ENCODE measurements around the gene SUPT5H. TPM values are rescaled to one million over a fixed set of nuclear protein-coding genes. Genes with fewer than 3 reads are reported as not detected.

The SUPT5H gene
- total RNA-seq, 3 donors from 2014 or later (not counting 1 experiment from before 2014, with no cell fraction given), result 228 to 256 (median 230) TPM

- Mint-ChIP-seq H3K4me3 (no peak overlapping the region), H3K4me1 (peaks cover 27 to 36% of the 10 kb centered on the region in 2 donors), H3K9me3 (no peaks in the 10 kb centered on the region), H3K27ac (peak overlapping the region in 1 of 2 donors; percentile 34), H3K36me3 (peaks cover 13% of the 10 kb centered on the region), H3K27me3 (ENCODE audit: low read depth in 2 of 2) (no peaks in the 10 kb centered on the region)
- H3K36me3 ChIP-seq (ENCODE audit: control insufficient read depth, insufficient read depth, low read length), result peaks cover 28% of the 10 kb centered on the region
- H3K4me1 ChIP-seq (ENCODE audit: control insufficient read depth, insufficient read depth, low read length), result peaks cover 32% of the 10 kb centered on the region
- no peak for ATAC-seq
- H3K4me3 ChIP-seq (ENCODE audit: low read length), result no peak overlapping the region
- 93% methylated on average over 8 of the region's 8 CpGs for WGBS (ENCODE audit: insufficient coverage)
- intact Hi-C loops (cut with micrococcal nuclease), result no loop called here
- no peak overlapping the region for H3K27ac ChIP-seq (ENCODE audit: low read length)
- no peak for TF ChIP-seq CTCF (IDR thresholded peaks at IDR 0.05)
- no peak for DNase-seq
- no peaks in the 10 kb centered on the region for H3K27me3 ChIP-seq (ENCODE audit: control insufficient read depth, insufficient read depth, low read length)
- H3K9me3 ChIP-seq (ENCODE audit: control insufficient read depth, insufficient read depth, low read length), result no peaks in the 10 kb centered on the region
Observed at GRCh38 chr19:39432677-39433025, 12.7 kb upstream of the SUPT5H start.

- Mint-ChIP-seq H3K36me3 (peaks cover 13% of the 10 kb centered on the region), H3K27me3 (ENCODE audit: low read depth in 2 of 2) (no peaks in the 10 kb centered on the region), H3K9me3 (no peaks in the 10 kb centered on the region), H3K27ac (peak overlapping the region; percentile 62 to 98), H3K4me1 (peaks cover 27 to 36% of the 10 kb centered on the region in 2 donors), H3K4me3 (peak overlapping the region; percentile 35)
- H3K9me3 ChIP-seq (ENCODE audit: control insufficient read depth, insufficient read depth, low read length), result no peaks in the 10 kb centered on the region
- DNase-seq, result peak in 1 of 2 donors; percentile 16
- H3K4me1 ChIP-seq (ENCODE audit: control insufficient read depth, insufficient read depth, low read length), result peaks cover 32% of the 10 kb centered on the region
- intact Hi-C loops (cut with micrococcal nuclease), result no loop called here
- H3K4me3 ChIP-seq (ENCODE audit: low read length), result no peak overlapping the region
- H3K27me3 ChIP-seq (ENCODE audit: control insufficient read depth, insufficient read depth, low read length), result no peaks in the 10 kb centered on the region
- no peak overlapping the region for H3K27ac ChIP-seq (ENCODE audit: low read length)
- TF ChIP-seq CTCF (IDR thresholded peaks at IDR 0.05), result no peak
- 95% methylated on average over 8 of the region's 8 CpGs for WGBS (ENCODE audit: insufficient coverage)
- H3K36me3 ChIP-seq (ENCODE audit: control insufficient read depth, insufficient read depth, low read length), result peaks cover 28% of the 10 kb centered on the region
- ATAC-seq, result no peak
Observed at GRCh38 chr19:39433480-39434079, 11.8 kb upstream of the SUPT5H start.

- H3K4me3 ChIP-seq (ENCODE audit: low read length), result peak overlapping the region; percentile 76
- peak overlapping the region; percentile 96 to 98 for H3K27ac Mint-ChIP-seq
- peaks cover 13% of the 10 kb centered on the region for H3K36me3 Mint-ChIP-seq
- DNase-seq (no peak), ATAC-seq (no peak)
- H3K4me1 Mint-ChIP-seq, result peaks cover 27 to 36% of the 10 kb centered on the region in 2 donors
- H3K27me3 Mint-ChIP-seq (ENCODE audit: low read depth in 2 of 2), result no peaks in the 10 kb centered on the region
- H3K27ac ChIP-seq (ENCODE audit: low read length), result peak overlapping the region; percentile 16
- peaks cover 32% of the 10 kb centered on the region for H3K4me1 ChIP-seq (ENCODE audit: control insufficient read depth, insufficient read depth, low read length)
- peaks cover 28% of the 10 kb centered on the region for H3K36me3 ChIP-seq (ENCODE audit: control insufficient read depth, insufficient read depth, low read length)
- no peak for TF ChIP-seq CTCF (IDR thresholded peaks at IDR 0.05)
- H3K9me3 Mint-ChIP-seq, result no peaks in the 10 kb centered on the region
- 59% methylated on average over 10 of the region's 10 CpGs for WGBS (ENCODE audit: insufficient coverage)
- H3K9me3 ChIP-seq (ENCODE audit: control insufficient read depth, insufficient read depth, low read length), result no peaks in the 10 kb centered on the region
- H3K27me3 ChIP-seq (ENCODE audit: control insufficient read depth, insufficient read depth, low read length), result no peaks in the 10 kb centered on the region
- peak overlapping the region; percentile 99 for H3K4me3 Mint-ChIP-seq
- intact Hi-C loops (cut with micrococcal nuclease), result loop anchor here (1.0 kb wide), 1 partner anchor 22 kb away; the partner anchor contains the start of gene PLEKHG2
Observed at GRCh38 chr19:39434123-39435076, 11.0 kb upstream of the SUPT5H start.
